GM12875 (cell line): Measurements from ENCODE around the gene DNAH5.

Experiments
- H3K4me3 ChIP-seq: one replicate; pipeline ENCODE4 v1.5.1; 2011; ENCODE audit warnings: low read depth, low read length, control low read depth
- CTCF ChIP-seq: IDR thresholded peaks from 2 replicates; pipeline ENCODE4 v1.5.1; 2011; ENCODE audit warnings: low read depth, mild to moderate bottlenecking, control low read depth, inconsistent platforms, low read length, moderate library complexity, borderline replicate concordance; ENCODE audit not compliant: insufficient read depth

DNAH5 gene

GRCh38 chr5:13653709-13654108, 290.8 kb downstream of the DNAH5 start:
- H3K4me3 ChIP-seq, result no peak overlapping the region
- no peak for TF ChIP-seq CTCF

- no peak for TF ChIP-seq CTCF
- no peak overlapping the region for H3K4me3 ChIP-seq
These were observed 294.8 kb downstream of the DNAH5 start for GRCh38 chr5:13649656-13650055.

GRCh38 chr5:13648822-13649221, 295.7 kb downstream of the DNAH5 start:
- H3K4me3 ChIP-seq, result no peak overlapping the region
- TF ChIP-seq CTCF, result no peak

- no peak overlapping the region for H3K4me3 ChIP-seq
- no peak for TF ChIP-seq CTCF
These were observed 300.8 kb downstream of the DNAH5 start for GRCh38 chr5:13643734-13644133.

- no peak for TF ChIP-seq CTCF
- no peak overlapping the region for H3K4me3 ChIP-seq
These were observed 301.3 kb downstream of the DNAH5 start for GRCh38 chr5:13643196-13643595.
